SK-N-SH (cell line): ENCODE results near the gene ATE1. TPM values are rescaled to one million over a fixed set of nuclear protein-coding genes. Genes with fewer than 3 reads are reported as not detected.

Source experiments
- CTCF ChIA-PET: fragments of 300-600, 350-600 bp; formaldehyde crosslinking; extraction: SDS; loops from one replicate; lab custom pipeline; 2021; lab: Yijun Ruan, JAX
- POLR2A ChIA-PET: fragments of 350-600 bp; sonication (Branson Sonifier 250); formaldehyde crosslinking; extraction: SDS; loops from one replicate; lab custom pipeline; 2020; ENCODE audit warnings: antibody characterized with exemption, inconsistent platforms; lab: Yijun Ruan, JAX
- DNase-seq: peaks from one replicate; pipeline ENCODE4 v3.0.0; 2012
- H2AFZ ChIP-seq: fragments of 200-600 bp; sonication (generic); 2 replicates; pipeline ENCODE4 v1.8.1; 2016; ENCODE audit warnings: antibody characterized with exemption, mild to moderate bottlenecking, low read depth
- H3F3A ChIP-seq: fragments of 200-600 bp; sonication (generic); replicated peaks from 2 replicates; pipeline ENCODE3; 2016; ENCODE audit warnings: antibody characterized with exemption, mild to moderate bottlenecking; ENCODE audit not compliant: insufficient read depth
- H3K27ac ChIP-seq, 2 experiments: fragments of 200-500 bp in 1 of 2; fragments of 200-600 bp in 1 of 2; sonication (Bioruptor generic) in 1 of 2; sonication (generic), shearing (Covaris generic) in 1 of 2; 2 replicates each; pipeline versions ENCODE4 v1.5.1 to v1.6.1; 2014 to 2016; ENCODE audit warnings: low read depth in 2 of 2, inconsistent platforms in 1 of 2, low read length in 1 of 2, mild to moderate bottlenecking in 1 of 2, mixed read lengths in 1 of 2
- H3K27me3 ChIP-seq: fragments of 200-600 bp; sonication (generic), shearing (Covaris generic); 2 replicates; pipeline ENCODE4 v1.6.1; 2016; ENCODE audit warnings: mixed run types; ENCODE audit not compliant: insufficient read depth
- H3K36me3 ChIP-seq, 2 experiments: fragments of 200-500 bp in 1 of 2; fragments of 200-600 bp in 1 of 2; sonication (Bioruptor generic) in 1 of 2; sonication (generic) in 1 of 2; replicated peaks in 1 of 2; 2 replicates each; pipeline versions ENCODE3 to v1.5.1; 2014 to 2016; ENCODE audit warnings: low read length in 1 of 2, mild to moderate bottlenecking in 1 of 2; ENCODE audit not compliant: insufficient read depth in 2 of 2, control insufficient read depth in 1 of 2
- H3K4me1 ChIP-seq, 2 experiments: fragments of 200-500 bp in 1 of 2; fragments of 200-600 bp in 1 of 2; sonication (Bioruptor generic) in 1 of 2; sonication (generic), shearing (Covaris generic) in 1 of 2; 2 replicates each; pipeline versions ENCODE4 v1.5.1 to v1.6.1; 2014 to 2016; ENCODE audit warnings: low read depth in 1 of 2, low read length in 1 of 2, mixed run types in 1 of 2; ENCODE audit not compliant: insufficient read depth in 2 of 2, control insufficient read depth in 1 of 2
- H3K4me2 ChIP-seq: fragments of 200-600 bp; sonication (generic), shearing (Covaris generic); 2 replicates; pipeline ENCODE4 v1.6.1; 2017; ENCODE audit warnings: mixed run types
- H3K4me3 ChIP-seq, 2 experiments: fragments of 200-500 bp in 1 of 2; fragments of 200-600 bp in 1 of 2; sonication (Bioruptor generic) in 1 of 2; sonication (generic), shearing (Covaris generic) in 1 of 2; 2 replicates each; pipeline versions ENCODE4 v1.5.1 to v1.8.1; 2014 to 2016; ENCODE audit warnings: low read depth in 2 of 2, inconsistent platforms in 1 of 2, low read length in 1 of 2, mild to moderate bottlenecking in 1 of 2, mixed read lengths in 1 of 2, moderate library complexity in 1 of 2
- H3K79me2 ChIP-seq: fragments of 200-600 bp; sonication (generic); 2 replicates; pipeline ENCODE4 v1.8.1; 2017; ENCODE audit warnings: mild to moderate bottlenecking; ENCODE audit not compliant: insufficient read depth
- H3K9ac ChIP-seq: fragments of 200-600 bp; sonication (generic); 2 replicates; pipeline ENCODE4 v1.6.1; 2017; ENCODE audit warnings: mixed run types
- H3K9me2 ChIP-seq: fragments of 200-600 bp; sonication (generic); 2 replicates; pipeline ENCODE4 v1.6.1; 2017; ENCODE audit warnings: mixed run types
- H3K9me3 ChIP-seq: fragments of 200-600 bp; sonication (generic); 2 replicates; pipeline ENCODE4 v1.6.1; 2017; ENCODE audit warnings: mixed run types, mild to moderate bottlenecking, moderate library complexity
- H4K20me1 ChIP-seq: fragments of 200-600 bp; sonication (generic); 2 replicates; pipeline ENCODE4 v1.6.1; 2017; ENCODE audit warnings: mild to moderate bottlenecking, mixed run types; ENCODE audit not compliant: insufficient read depth
- CTCF ChIP-seq: fragments of 200-600 bp; sonication (generic); IDR thresholded peaks from 2 replicates; pipeline ENCODE4 v1.6.1; 2017; ENCODE audit warnings: antibody characterized with exemption, mild to moderate bottlenecking, moderate library complexity
- EP300 ChIP-seq, 2 experiments: IDR thresholded peaks; 2 replicates each; pipeline versions ENCODE4 v1.4.0 to v1.6.1; 2012; ENCODE audit warnings: borderline replicate concordance in 1 of 2, low read depth in 1 of 2, low read length in 1 of 2
- FOSL2 ChIP-seq: IDR thresholded peaks from 2 replicates; pipeline ENCODE4 v1.4.0; 2012; ENCODE audit warnings: low read depth, mild to moderate bottlenecking, moderate library complexity, borderline replicate concordance
- FOXJ3 ChIP-seq: sonication (generic); formaldehyde crosslinking; IDR thresholded peaks from 2 replicates; pipeline ENCODE4 v1.5.1; 2020; ENCODE audit warnings: mild to moderate bottlenecking, missing genetic modification reagents
- IRF3 ChIP-seq: fragments of 150-350 bp; IDR thresholded peaks from 2 replicates; pipeline ENCODE4 v1.6.1; 2016; ENCODE audit warnings: mild to moderate bottlenecking, low read depth, low read length
- JUND ChIP-seq: IDR thresholded peaks from 2 replicates; pipeline ENCODE4 v1.4.0; 2012
- MEF2A ChIP-seq: IDR thresholded peaks from 2 replicates; pipeline ENCODE4 v1.4.0; 2012; ENCODE audit warnings: low read depth, borderline replicate concordance
- NFIC ChIP-seq: IDR thresholded peaks from 2 replicates; pipeline ENCODE4 v1.4.0; 2012; ENCODE audit warnings: borderline replicate concordance
- PBX3 ChIP-seq: IDR thresholded peaks from 2 replicates; pipeline ENCODE4; 2012
- RAD21 ChIP-seq: IDR thresholded peaks from 2 replicates; pipeline ENCODE4 v1.6.1; 2012; ENCODE audit warnings: mild to moderate bottlenecking, low read length
- RCOR1 ChIP-seq: fragments of 150-350 bp; IDR thresholded peaks from 2 replicates; pipeline ENCODE4 v1.6.1; 2017; ENCODE audit warnings: antibody characterized with exemption, low read length
- RXRA ChIP-seq: IDR thresholded peaks from 2 replicates; pipeline ENCODE4 v1.4.0; 2012; ENCODE audit warnings: low read depth, mild to moderate bottlenecking, borderline replicate concordance
- SIN3A ChIP-seq: IDR thresholded peaks from 2 replicates; pipeline ENCODE4 v1.6.1; 2012; ENCODE audit warnings: low read depth, mild to moderate bottlenecking, low read length, moderate library complexity, borderline replicate concordance
- SMC3 ChIP-seq: IDR thresholded peaks from 2 replicates; pipeline ENCODE4 v1.6.1; 2012; ENCODE audit warnings: low read depth, low read length, improper control_type of control experiment
- TCF12 ChIP-seq: IDR thresholded peaks from 2 replicates; pipeline ENCODE4 v1.4.0; 2012
- USF1 ChIP-seq: IDR thresholded peaks from 2 replicates; pipeline ENCODE4 v1.4.0; 2012; ENCODE audit warnings: low read depth, borderline replicate concordance
- USF2 ChIP-seq: fragments of 150-350 bp; IDR thresholded peaks from 2 replicates; pipeline ENCODE4 v1.6.1; 2017; ENCODE audit warnings: antibody characterized with exemption, low read length, low read depth, borderline replicate concordance
- WGBS: methylation state at CpG from one replicate; pipeline ENCODE4 v1.1.6; 2017; ENCODE audit warnings: low lambda C conversion rate; 5-methylcytosine and 5-hydroxymethylcytosine counted together
- polyA plus RNA-seq, 3 experiments: library from polyadenylated mRNA; depleted of rRNA; stranded (reverse); fragments of >200 nt; gene quantifications; 2 replicates each; pipeline ENCODE4 v1.2.3, GENCODE V29; 2012

ATE1 gene
- polyA plus RNA-seq, 1 of the 3 experiments (the other 2 are of a cell fraction): 6.3 TPM

GRCh38 chr10:121753726-121754476, 173.9 kb downstream of the ATE1 start:
- H3K79me2 ChIP-seq: no peaks in the 10 kb centered on the region
- no peaks in the 10 kb centered on the region for H3K9me2 ChIP-seq
- H3K36me3 ChIP-seq: peaks cover 2 to 20% of the 10 kb centered on the region in 2 experiments
- peak overlapping the region; percentile 29 to 89; a peak in 3 of 4 replicates for H3K27ac ChIP-seq
- no peaks in the 10 kb centered on the region for H4K20me1 ChIP-seq
- peaks cover 0 to 12% of the 10 kb centered on the region in 2 experiments; a peak in 1 of 4 replicates for H3K4me1 ChIP-seq
- peak overlapping the region; percentile 8; the same call in 1 of the 2 replicates for H2AFZ ChIP-seq
- H3K4me3 ChIP-seq: peak overlapping the region in 1 of 2 experiments; percentile 5; a peak in 1 of 4 replicates
- DNase-seq: peak; percentile 44
- ChIA-PET CTCF (interaction anchor here (1.2 to 1.3 kb wide), 2 partner anchors 32 to 145 kb away, joined by 3 to 4 read pairs; no protein-coding TSS in a partner anchor), POLR2A (no interaction called here)
- no peaks in the 10 kb centered on the region for H3K27me3 ChIP-seq
- H3F3A ChIP-seq: peaks cover 23% of the 10 kb centered on the region
- H3K9ac ChIP-seq: peak overlapping the region; percentile 45; the same call in 1 of the 2 replicates
- no peak for TF ChIP-seq USF2
- 0 out of 2 replicates have a peak, but pooled peaks have one; percentile 17 for TF ChIP-seq TCF12
- TF ChIP-seq NFIC: peak; percentile 32; the same call in 1 of the 2 replicates
- peak; percentile 64 for TF ChIP-seq CTCF
- no peak for TF ChIP-seq FOXJ3 (CRISPR knock-in tag)
- no peak for TF ChIP-seq SMC3
- TF ChIP-seq JUND: peak; percentile 69
- TF ChIP-seq MEF2A: peak; percentile 84
- 0 out of 2 replicates have a peak, but pooled peaks have one; percentile 14 for TF ChIP-seq RXRA
- TF ChIP-seq IRF3: no peak
- peak; percentile 71 for TF ChIP-seq PBX3
- TF ChIP-seq FOSL2: peak; percentile 85
- peak; percentile 54 for TF ChIP-seq RAD21
- TF ChIP-seq RCOR1: no peak
- no peak for TF ChIP-seq USF1
- TF ChIP-seq EP300 (IDR thresholded peaks at IDR 0.05; ENCODE audit: borderline replicate concordance in 1 of 2, low read depth in 1 of 2, low read length in 1 of 2): no peak
- TF ChIP-seq SIN3A: no peak
- H3K9me3 ChIP-seq: 0 out of 2 replicates have a peak, but pooled peaks cover 3% of the 10 kb centered on the region
- WGBS: 40% methylated on average over 6 of the region's 6 CpGs
- H3K4me2 ChIP-seq: peak overlapping the region; percentile 43
